ENCODE data around the gene KRT84.

- TF ChIP-seq TAF1 (IDR thresholded peaks at IDR 0.05; ENCODE audit: borderline replicate concordance, low read depth, low read length): no peak
- no peak for TF ChIP-seq POLR2AphosphoS5 (IDR thresholded peaks at IDR 0.05; ENCODE audit: low read depth, low read length)
- TF ChIP-seq POLR2A (IDR thresholded peaks at IDR 0.05; ENCODE audit: low read depth, low read length): no peak
Observed at GRCh38 chr12:52403561-52403960, 18.1 kb upstream of the KRT84 start.
